GM18508 (cell line): ENCODE measurements around the gene OTOA.
"Not testable (repeated sequence)": the region's sequence is repeated elsewhere in the genome, so short reads cannot be mapped to it uniquely, and the experiment has no call there.

Experiments used
- ATAC-seq: cut with Tn5 transposase; IDR thresholded peaks from one replicate; pipeline ENCODE4 v1.9.1; 2021; ENCODE audit warnings: moderate number of reproducible peaks; ENCODE audit not compliant: insufficient read depth, unreplicated experiment

The OTOA gene

GRCh38 chr16:21663889-21664647 is at the start of gene OTOA:
Gene OTOA (plus strand): TSS chr16:21663968. CDS start chr16:21678515, 14,547 bp downstream.
- no peak for ATAC-seq

- no peak for ATAC-seq
Measured at GRCh38 chr16:21614896-21615295, 48.9 kb upstream of the OTOA start.

GRCh38 chr16:21617607-21618006 is 46.2 kb upstream of the OTOA start:
- no peak for ATAC-seq

- no peak for ATAC-seq
Measured at GRCh38 chr16:21618281-21618680, 45.5 kb upstream of the OTOA start.

- no peak for ATAC-seq
Measured at GRCh38 chr16:21619765-21620425, 43.9 kb upstream of the OTOA start.

GRCh38 chr16:21620592-21620991 is 43.2 kb upstream of the OTOA start:
- no peak for ATAC-seq

GRCh38 chr16:21622545-21622944 is 41.2 kb upstream of the OTOA start:
- ATAC-seq: no peak

- no peak for ATAC-seq
Measured at GRCh38 chr16:21625026-21625425, 38.7 kb upstream of the OTOA start.

GRCh38 chr16:21626659-21627277 is 37.0 kb upstream of the OTOA start:
- no peak for ATAC-seq

GRCh38 chr16:21628121-21628726 is 35.5 kb upstream of the OTOA start:
- ATAC-seq: no peak

- no peak for ATAC-seq
Measured at GRCh38 chr16:21628772-21629171, 35.0 kb upstream of the OTOA start.

- ATAC-seq: not testable (repeated sequence)
Measured at GRCh38 chr16:21629616-21630539, 33.9 kb upstream of the OTOA start.

- not testable (repeated sequence) for ATAC-seq
Measured at GRCh38 chr16:21630866-21631265, 32.9 kb upstream of the OTOA start.

GRCh38 chr16:21631376-21631775 is 32.4 kb upstream of the OTOA start:
- ATAC-seq: not testable (repeated sequence)

GRCh38 chr16:21631951-21632575 is 31.7 kb upstream of the OTOA start:
- not testable (repeated sequence) for ATAC-seq

GRCh38 chr16:21634216-21634615 is 29.6 kb upstream of the OTOA start:
- ATAC-seq: no peak

GRCh38 chr16:21635694-21636093 is 28.1 kb upstream of the OTOA start:
- ATAC-seq: not testable (repeated sequence)

- ATAC-seq: no peak
Measured at GRCh38 chr16:21637032-21637968, 26.5 kb upstream of the OTOA start.
